DMS53 (cell line): ENCODE data around the gene GTPBP10.
"Not testable (repeated sequence)": the region's sequence is repeated elsewhere in the genome, so short reads cannot be mapped to it uniquely, and the experiment has no call there.

Source experiments
- DNase-seq: peaks from one replicate; lab custom pipeline; 2025; lab: John Stamatoyannopoulos, UW

The GTPBP10 gene

GRCh38 chr7:90346336-90347125, at the start of gene GTPBP10:
Gene GTPBP10 (plus strand): TSS chr7:90346716. CDS start chr7:90346742, 26 bp downstream.
- peak; percentile 99 for DNase-seq

- peak; percentile 82 for DNase-seq
Observed at GRCh38 chr7:90298145-90299038, 48.1 kb upstream of the GTPBP10 start.

- DNase-seq, result no peak
Observed at GRCh38 chr7:90303241-90303640, 43.3 kb upstream of the GTPBP10 start.

- no peak for DNase-seq
Observed at GRCh38 chr7:90309872-90310271, 36.6 kb upstream of the GTPBP10 start.

- no peak for DNase-seq
Observed at GRCh38 chr7:90311175-90311574, 35.3 kb upstream of the GTPBP10 start.

- DNase-seq, result peak; percentile 9
Observed at GRCh38 chr7:90312745-90313144, 33.8 kb upstream of the GTPBP10 start.

GRCh38 chr7:90313907-90314306, 32.6 kb upstream of the GTPBP10 start:
- DNase-seq, result no peak

GRCh38 chr7:90320014-90320413, 26.5 kb upstream of the GTPBP10 start:
- no peak for DNase-seq

- no peak for DNase-seq
Observed at GRCh38 chr7:90320418-90320800, 26.1 kb upstream of the GTPBP10 start.

- peak; percentile 53 for DNase-seq
Observed at GRCh38 chr7:90320801-90321494, 25.6 kb upstream of the GTPBP10 start, which contains the start of gene FAM237B. Gene FAM237B (minus strand): TSS chr7:90321304. CDS start chr7:90319748, 1,556 bp downstream.

- DNase-seq, result no peak
Observed at GRCh38 chr7:90322837-90323236, 23.7 kb upstream of the GTPBP10 start.

GRCh38 chr7:90326500-90326899, 20.0 kb upstream of the GTPBP10 start:
- no peak for DNase-seq

- no peak for DNase-seq
Observed at GRCh38 chr7:90334193-90334843, 12.2 kb upstream of the GTPBP10 start.

- not testable (repeated sequence) for DNase-seq
Observed at GRCh38 chr7:90334926-90335325, 11.6 kb upstream of the GTPBP10 start.

GRCh38 chr7:90337106-90337505, 9.4 kb upstream of the GTPBP10 start:
- no peak for DNase-seq

- DNase-seq, result no peak
Observed at GRCh38 chr7:90345016-90345415, 1.5 kb upstream of the GTPBP10 start.

GRCh38 chr7:90345595-90346335, 751 bp upstream of the GTPBP10 start:
- peak; percentile 64 for DNase-seq

GRCh38 chr7:90347759-90348158, 1.2 kb downstream of the GTPBP10 start:
- no peak for DNase-seq

GRCh38 chr7:90349305-90349704, 2.8 kb downstream of the GTPBP10 start:
- no peak for DNase-seq

- not testable (repeated sequence) for DNase-seq
Observed at GRCh38 chr7:90350032-90350431, 3.5 kb downstream of the GTPBP10 start.

- DNase-seq, result no peak
Observed at GRCh38 chr7:90351987-90352386, 5.5 kb downstream of the GTPBP10 start.
